Esophagus squamous epithelium (tissue), 5 donors: ENCODE measurements around the gene LRRD1. TPM values are rescaled to one million over a fixed set of nuclear protein-coding genes. Genes with fewer than 3 reads are reported as not detected.

Source experiments
- DNase-seq: peaks from one replicate; lab custom pipeline; 2025; lab: John Stamatoyannopoulos, UW
- H3K27ac ChIP-seq, 4 donors: fragments of 200-600 bp; sonication (generic); one replicate each; pipeline ENCODE4 v1.5.1; 2016 to 2019; ENCODE audit warnings: mild to moderate bottlenecking in 1 of 4
- H3K27me3 ChIP-seq, 4 donors: fragments of 200-600 bp; sonication (generic); 1 replicate in 3 of 4; 2 replicates in 1 of 4; pipeline versions ENCODE4 v1.5.1 to v1.6.0; 2017 to 2021; ENCODE audit warnings: antibody characterized with exemption in 1 of 4
- H3K36me3 ChIP-seq, 3 donors: fragments of 200-600 bp; sonication (generic); one replicate each; pipeline ENCODE4 v1.5.1; 2016 to 2019
- H3K4me1 ChIP-seq, 3 donors: fragments of 200-600 bp; sonication (generic); one replicate each; pipeline ENCODE4 v1.5.1; 2017 to 2019
- H3K4me3 ChIP-seq, 4 donors: fragments of 200-600 bp; sonication (generic); 1 replicate in 3 of 4; 2 replicates in 1 of 4; pipeline ENCODE4 v1.5.1; 2016 to 2019; ENCODE audit warnings: mild to moderate bottlenecking in 2 of 4, moderate library complexity in 1 of 4
- H3K9me3 ChIP-seq, 3 donors: fragments of 200-600 bp; sonication (generic); one replicate each; pipeline ENCODE4 v1.5.1; 2016 to 2019
- POLR2A ChIP-seq, 4 donors: fragments of 450-650 bp; IDR thresholded peaks; one replicate each; pipeline ENCODE4 v1.6.1; 2017; ENCODE audit warnings: antibody characterized with exemption in 4 of 4, mild to moderate bottlenecking in 4 of 4, moderate library complexity in 3 of 4
- WGBS, 2 donors: methylation state at CpG; one replicate each; pipeline ENCODE4 v1.1.5; 2018; 5-methylcytosine and 5-hydroxymethylcytosine counted together
- intact Hi-C: fragments of 100-400 bp; cut with DNase I; formaldehyde crosslinking; loops from one replicate; pipeline ENCODE4 v1.15.0; 2022
- small RNA-seq, 4 donors: library from RNA; depleted of rRNA; stranded (forward); fragments of <200 nt; gene quantifications; one replicate each; pipeline ENCODE3, GENCODE V24; 2016
- total RNA-seq, 4 donors: library from RNA; depleted of rRNA; stranded (reverse); fragments of >200 nt; gene quantifications; one replicate each; pipeline ENCODE4 v1.1.0, GENCODE V29; 2016
- TF ChIP-seq, protein P1 (sequence below), 6 experiments: fragments of 450-650 bp in 4 of 6; fragments of 200-600 bp in 2 of 6; sonication (generic) in 2 of 6; IDR thresholded peaks; one replicate each; pipeline ENCODE4 v1.5.1; 2016 to 2019; ENCODE audit warnings: antibody characterized with exemption in 6 of 6, mild to moderate bottlenecking in 4 of 6, moderate library complexity in 4 of 6
- donor health status: DM: yes; HTN: yes; CAD: no.

The LRRD1 gene
- total RNA-seq, 4 donors from 2014 or later = not detected

GRCh38 chr7:92095380-92095779 is 83.6 kb downstream of the LRRD1 start:
- no peak for DNase-seq

More at GRCh38 chr7:92095380-92095779, 83.6 kb downstream of the LRRD1 start:
- Histone ChIP-seq H3K4me3 (no peak overlapping the region), H3K9me3 (no peaks in the 10 kb centered on the region), H3K27me3 (no peaks in the 10 kb centered on the region), H3K27ac (no peak overlapping the region), H3K36me3 (peaks cover 0 to 100% (median 21%) of the 10 kb centered on the region in 3 donors), H3K4me1 (no peaks in the 10 kb centered on the region)
- TF ChIP-seq, protein P1, sequence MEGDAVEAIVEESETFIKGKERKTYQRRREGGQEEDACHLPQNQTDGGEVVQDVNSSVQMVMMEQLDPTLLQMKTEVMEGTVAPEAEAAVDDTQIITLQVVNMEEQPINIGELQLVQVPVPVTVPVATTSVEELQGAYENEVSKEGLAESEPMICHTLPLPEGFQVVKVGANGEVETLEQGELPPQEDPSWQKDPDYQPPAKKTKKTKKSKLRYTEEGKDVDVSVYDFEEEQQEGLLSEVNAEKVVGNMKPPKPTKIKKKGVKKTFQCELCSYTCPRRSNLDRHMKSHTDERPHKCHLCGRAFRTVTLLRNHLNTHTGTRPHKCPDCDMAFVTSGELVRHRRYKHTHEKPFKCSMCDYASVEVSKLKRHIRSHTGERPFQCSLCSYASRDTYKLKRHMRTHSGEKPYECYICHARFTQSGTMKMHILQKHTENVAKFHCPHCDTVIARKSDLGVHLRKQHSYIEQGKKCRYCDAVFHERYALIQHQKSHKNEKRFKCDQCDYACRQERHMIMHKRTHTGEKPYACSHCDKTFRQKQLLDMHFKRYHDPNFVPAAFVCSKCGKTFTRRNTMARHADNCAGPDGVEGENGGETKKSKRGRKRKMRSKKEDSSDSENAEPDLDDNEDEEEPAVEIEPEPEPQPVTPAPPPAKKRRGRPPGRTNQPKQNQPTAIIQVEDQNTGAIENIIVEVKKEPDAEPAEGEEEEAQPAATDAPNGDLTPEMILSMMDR (IDR thresholded peaks at IDR 0.05) = no peak
- TF ChIP-seq POLR2A (IDR thresholded peaks at IDR 0.05) = no peak
- intact Hi-C loops = no loop called here
- WGBS, 2 donors = 86 to 93% methylated on average over 1 of the region's 1 CpG

Small RNAs within 50 kb of the gene (small RNA-seq; reads per million reads assigned to genes)
- gene MIR1285-1 = 0 reads per million in 4 donors
- 0 reads per million in 4 donors for gene RF00019

Other genes with a start within 250 kb of the LRRD1 start
- gene AKAP9, start 238.3 kb downstream of the LRRD1 start, total RNA-seq = 10 to 100 TPM; 49.7 to 82.6 (median 55.8) TPM
- 100 to 1,000 TPM in 3 of 4 donors, 10 to 100 TPM in 1; 79.0 to 168 (median 119) TPM for gene CYP51A1, start 44.7 kb downstream of the LRRD1 start, total RNA-seq
- gene KRIT1, start 66.8 kb upstream of the LRRD1 start, total RNA-seq = 10 to 100 TPM; 33.9 to 81.5 (median 56.8) TPM
- gene ANKIB1, start 66.8 kb upstream of the LRRD1 start, total RNA-seq = 10 to 100 TPM; 16.0 to 34.3 (median 21.7) TPM